Activated CD8-positive, alpha-beta memory T cell treated with anti-CD3 and anti-CD28 coated beads for 48 hours (primary cell): Measurements from ENCODE around the gene OR2AT4.
"Not testable (repeated sequence)": the region's sequence is repeated elsewhere in the genome, so short reads cannot be mapped to it uniquely, and the experiment has no call there.

Experiments
- DNase-seq, 3 experiments: peaks; one replicate each; pipeline ENCODE4 v3.0.0-alpha.2; 2020; ENCODE audit warnings: low read depth in 2 of 3, low spot score in 2 of 3

The OR2AT4 gene

GRCh38 chr11:75096456-75097172 is at the start of gene OR2AT4:
Gene OR2AT4, minus strand, starts transcription at chr11:75096876.
- no peak for DNase-seq

- no peak for DNase-seq
Observed at GRCh38 chr11:75145972-75146519, 49.4 kb upstream of the OR2AT4 start.

- DNase-seq, result no peak
Observed at GRCh38 chr11:75145196-75145971, 48.7 kb upstream of the OR2AT4 start.

GRCh38 chr11:75144716-75145014 is 48.0 kb upstream of the OR2AT4 start:
- DNase-seq, result no peak

GRCh38 chr11:75143420-75143731 is 46.7 kb upstream of the OR2AT4 start:
- DNase-seq, result no peak

- peak; percentile 27 to 51 (median 32) for DNase-seq
Observed at GRCh38 chr11:75142714-75143419, 46.2 kb upstream of the OR2AT4 start.

- no peak for DNase-seq
Observed at GRCh38 chr11:75141166-75141565, 44.5 kb upstream of the OR2AT4 start.

- peak; percentile 48 to 83 (median 73) for DNase-seq
Observed at GRCh38 chr11:75140269-75141138, 43.8 kb upstream of the OR2AT4 start.

GRCh38 chr11:75135651-75136050 is 39.0 kb upstream of the OR2AT4 start:
- DNase-seq, result no peak

GRCh38 chr11:75135021-75135650 is 38.5 kb upstream of the OR2AT4 start:
- no peak for DNase-seq

GRCh38 chr11:75133976-75134375 is 37.3 kb upstream of the OR2AT4 start:
- DNase-seq, result no peak

- DNase-seq, result no peak
Observed at GRCh38 chr11:75132080-75132479, 35.4 kb upstream of the OR2AT4 start.

GRCh38 chr11:75126564-75126963 is 29.9 kb upstream of the OR2AT4 start:
- DNase-seq, result no peak

GRCh38 chr11:75118577-75118976 is 21.9 kb upstream of the OR2AT4 start:
- DNase-seq, result no peak

GRCh38 chr11:75114465-75114864 is 17.8 kb upstream of the OR2AT4 start:
- DNase-seq, result no peak

- DNase-seq, result no peak
Observed at GRCh38 chr11:75113030-75113429, 16.4 kb upstream of the OR2AT4 start.

- no peak for DNase-seq
Observed at GRCh38 chr11:75112200-75112599, 15.5 kb upstream of the OR2AT4 start.

- DNase-seq, result no peak
Observed at GRCh38 chr11:75107187-75107586, 10.5 kb upstream of the OR2AT4 start.

GRCh38 chr11:75105967-75106681 is 9.4 kb upstream of the OR2AT4 start:
- DNase-seq, result not testable (repeated sequence)

- no peak for DNase-seq
Observed at GRCh38 chr11:75105462-75105925, 8.8 kb upstream of the OR2AT4 start.
